IPS-20b (cell line): ENCODE data around the gene MOSPD3.

Source experiments
- H3K27ac ChIP-seq: one replicate; pipeline ENCODE4 v1.5.1; 2013; ENCODE audit warnings: low read length
- H3K27me3 ChIP-seq: 2 replicates; pipeline ENCODE4 v1.6.1; 2013; ENCODE audit warnings: mild to moderate bottlenecking, low read length, inconsistent platforms; ENCODE audit not compliant: insufficient read depth
- H3K36me3 ChIP-seq: 2 replicates; pipeline ENCODE4 v1.6.1; 2013; ENCODE audit warnings: low read depth, mild to moderate bottlenecking, inconsistent platforms, low read length, moderate library complexity; ENCODE audit not compliant: insufficient read depth
- H3K4me1 ChIP-seq: 2 replicates; pipeline ENCODE4 v1.6.1; 2013; ENCODE audit warnings: mild to moderate bottlenecking, control low read depth, inconsistent platforms, low read length, moderate library complexity; ENCODE audit not compliant: insufficient read depth
- H3K4me3 ChIP-seq: 2 replicates; pipeline ENCODE4 v1.5.1; 2013; ENCODE audit warnings: mild to moderate bottlenecking, low read length, inconsistent platforms
- H3K9ac ChIP-seq: 2 replicates; pipeline ENCODE4 v1.6.1; 2013; ENCODE audit warnings: low read depth, mild to moderate bottlenecking, inconsistent platforms, low read length, moderate library complexity
- H3K9me3 ChIP-seq: 2 replicates; pipeline ENCODE4 v1.6.1; 2013; ENCODE audit warnings: mild to moderate bottlenecking, low read depth, low read length, inconsistent platforms; ENCODE audit not compliant: insufficient read depth

MOSPD3 gene

GRCh38 chr7:100603726-100604027 is 8.7 kb upstream of the MOSPD3 start:
- Histone ChIP-seq H3K9ac (peak overlapping the region; percentile 83; the same call in 1 of the 2 replicates), H3K4me1 (peaks cover 21% of the 10 kb centered on the region; the same call in 1 of the 2 replicates), H3K27ac (no peak overlapping the region)

GRCh38 chr7:100604028-100604975 is 8.0 kb upstream of the MOSPD3 start:
- Histone ChIP-seq H3K4me3 (peak overlapping the region; percentile 74), H3K27ac (no peak overlapping the region), H3K4me1 (peaks cover 21% of the 10 kb centered on the region; the same call in 1 of the 2 replicates)

More at GRCh38 chr7:100603726-100604027, 8.7 kb upstream of the MOSPD3 start:
- Histone ChIP-seq H3K9me3 (no peaks in the 10 kb centered on the region), H3K36me3 (no peaks in the 10 kb centered on the region), H3K27me3 (peaks cover 19% of the 10 kb centered on the region), H3K4me3 (peak overlapping the region; percentile 74)

GRCh38 chr7:100604976-100605911 is 7.1 kb upstream of the MOSPD3 start:
- Histone ChIP-seq H3K4me1 (peaks cover 21% of the 10 kb centered on the region; the same call in 1 of the 2 replicates), H3K36me3 (no peaks in the 10 kb centered on the region), H3K4me3 (peak overlapping the region; percentile 67), H3K9me3 (no peaks in the 10 kb centered on the region), H3K27ac (no peak overlapping the region), H3K27me3 (peaks cover 19% of the 10 kb centered on the region), H3K9ac (peak overlapping the region; percentile 67; the same call in 1 of the 2 replicates)

More at GRCh38 chr7:100604028-100604975, 8.0 kb upstream of the MOSPD3 start:
- H3K36me3 ChIP-seq, result no peaks in the 10 kb centered on the region
- peaks cover 19% of the 10 kb centered on the region for H3K27me3 ChIP-seq
- no peaks in the 10 kb centered on the region for H3K9me3 ChIP-seq
- peak overlapping the region; percentile 83; the same call in 1 of the 2 replicates for H3K9ac ChIP-seq

GRCh38 chr7:100606313-100606712 is 6.0 kb upstream of the MOSPD3 start:
- H3K4me1 ChIP-seq, result peaks cover 21% of the 10 kb centered on the region; the same call in 1 of the 2 replicates

GRCh38 chr7:100607111-100607510 is 5.2 kb upstream of the MOSPD3 start:
- Histone ChIP-seq H3K4me3 (no peak overlapping the region), H3K36me3 (no peaks in the 10 kb centered on the region), H3K9ac (no peak overlapping the region), H3K27ac (no peak overlapping the region), H3K4me1 (peaks cover 15% of the 10 kb centered on the region; the same call in 1 of the 2 replicates), H3K27me3 (peaks cover 19% of the 10 kb centered on the region), H3K9me3 (no peaks in the 10 kb centered on the region)

More at GRCh38 chr7:100606313-100606712, 6.0 kb upstream of the MOSPD3 start:
- Histone ChIP-seq H3K36me3 (no peaks in the 10 kb centered on the region), H3K9ac (no peak overlapping the region; the same call in 1 of the 2 replicates), H3K27ac (no peak overlapping the region), H3K9me3 (no peaks in the 10 kb centered on the region), H3K4me3 (peak overlapping the region; percentile 67; the same call in 1 of the 2 replicates), H3K27me3 (peaks cover 19% of the 10 kb centered on the region)

GRCh38 chr7:100609958-100610357 is 2.4 kb upstream of the MOSPD3 start:
- Histone ChIP-seq H3K27ac (no peak overlapping the region), H3K36me3 (no peaks in the 10 kb centered on the region), H3K4me3 (no peak overlapping the region), H3K27me3 (peaks cover 22% of the 10 kb centered on the region), H3K9ac (no peak overlapping the region), H3K9me3 (no peaks in the 10 kb centered on the region), H3K4me1 (peaks cover 4% of the 10 kb centered on the region; the same call in 1 of the 2 replicates)

GRCh38 chr7:100612730-100613390 is 520 bp downstream of the MOSPD3 start:
- Histone ChIP-seq H3K4me3 (peak overlapping the region; percentile 90), H3K9ac (peak overlapping the region; percentile 56; the same call in 1 of the 2 replicates), H3K4me1 (no peaks in the 10 kb centered on the region), H3K27me3 (peaks cover 6% of the 10 kb centered on the region), H3K36me3 (no peaks in the 10 kb centered on the region), H3K9me3 (no peaks in the 10 kb centered on the region), H3K27ac (no peak overlapping the region)

GRCh38 chr7:100613412-100614175 is 1.3 kb downstream of the MOSPD3 start:
- Histone ChIP-seq H3K36me3 (no peaks in the 10 kb centered on the region), H3K9ac (no peak overlapping the region), H3K27ac (no peak overlapping the region), H3K4me3 (peak overlapping the region; percentile 90), H3K9me3 (no peaks in the 10 kb centered on the region), H3K27me3 (peaks cover 6% of the 10 kb centered on the region), H3K4me1 (no peaks in the 10 kb centered on the region)

- H3K27me3 ChIP-seq, result peaks cover 6% of the 10 kb centered on the region
- no peak overlapping the region for H3K9ac ChIP-seq
- H3K4me1 ChIP-seq, result no peaks in the 10 kb centered on the region
- no peak overlapping the region for H3K4me3 ChIP-seq
- no peaks in the 10 kb centered on the region for H3K9me3 ChIP-seq
- H3K36me3 ChIP-seq, result no peaks in the 10 kb centered on the region
- H3K27ac ChIP-seq, result no peak overlapping the region
Observed at GRCh38 chr7:100614308-100614861, 2.0 kb downstream of the MOSPD3 start.

GRCh38 chr7:100620239-100620638 is 7.9 kb downstream of the MOSPD3 start:
- no peak overlapping the region for H3K9ac ChIP-seq
- no peaks in the 10 kb centered on the region for H3K4me1 ChIP-seq
- H3K36me3 ChIP-seq, result no peaks in the 10 kb centered on the region
- no peaks in the 10 kb centered on the region for H3K9me3 ChIP-seq
- no peak overlapping the region for H3K4me3 ChIP-seq
- H3K27ac ChIP-seq, result no peak overlapping the region
- H3K27me3 ChIP-seq, result peaks cover 2% of the 10 kb centered on the region; the same call in 1 of the 2 replicates
